CD4-positive, alpha-beta T cell (primary cell): ENCODE measurements around the gene ZNRF4. TPM values are rescaled to one million over a fixed set of nuclear protein-coding genes. Genes with fewer than 3 reads are reported as not detected.

Experiments
- ATAC-seq: fragments of 200-7000 bp; cut with Tn5 transposase; one replicate; pipeline ENCODE4 v1.10.0; 2022; ENCODE audit warnings: mild to moderate bottlenecking; ENCODE audit not compliant: poor library complexity
- CTCF ChIA-PET: fragments of 350-600 bp; sonication (Branson Sonifier 250); formaldehyde crosslinking; loops from one replicate; lab custom pipeline; 2021; ENCODE audit warnings: antibody characterized with exemption, inconsistent platforms; lab: Charles Lee
- POLR2A ChIA-PET: fragments of 350-600 bp; sonication (Branson Sonifier 250); formaldehyde crosslinking; loops from one replicate; lab custom pipeline; 2021; ENCODE audit warnings: antibody characterized with exemption, inconsistent platforms; lab: Charles Lee
- DNase-seq, 14 experiments: peaks; one replicate each; pipeline ENCODE4 v3.0.0-alpha.2; 2013 to 2020; ENCODE audit warnings: mixed read lengths in 2 of 14
- H3K27ac ChIP-seq, 2 donors: one replicate each; pipeline versions ENCODE4 v1.5.1 to v1.7.0; 2013; ENCODE audit warnings: low read length in 2 of 2, low read depth in 1 of 2, mild to moderate bottlenecking in 1 of 2
- H3K27me3 ChIP-seq, 2 experiments: 1 replicate in 1 of 2; 2 replicates in 1 of 2; pipeline versions ENCODE4 v1.6.1 to v1.7.0; 2013; ENCODE audit warnings: low read length in 2 of 2, control low read depth in 1 of 2, mild to moderate bottlenecking in 1 of 2, moderate library complexity in 1 of 2; ENCODE audit not compliant: insufficient read depth in 2 of 2, control insufficient read depth in 1 of 2
- H3K36me3 ChIP-seq: one replicate; pipeline ENCODE4 v1.6.1; 2013; ENCODE audit warnings: low read length, control low read depth; ENCODE audit not compliant: insufficient read depth
- H3K4me1 ChIP-seq: one replicate; pipeline ENCODE4 v1.6.1; 2013; ENCODE audit warnings: low read length, control low read depth; ENCODE audit not compliant: insufficient read depth
- H3K4me3 ChIP-seq: one replicate; pipeline ENCODE4 v1.5.1; 2013; ENCODE audit warnings: mild to moderate bottlenecking, low read length, moderate library complexity
- H3K9me3 ChIP-seq, 2 experiments: 1 replicate in 1 of 2; 2 replicates in 1 of 2; pipeline versions ENCODE4 v1.6.1 to v1.7.0; 2013; ENCODE audit warnings: low read length in 2 of 2, mild to moderate bottlenecking in 2 of 2, control low read depth in 1 of 2, moderate library complexity in 1 of 2; ENCODE audit not compliant: control insufficient read depth in 1 of 2, insufficient read depth in 1 of 2
- H3K27ac Mint-ChIP-seq: one replicate; pipeline ENCODE4 v1.8.0; 2020; ENCODE audit warnings: mixed read lengths
- H3K27me3 Mint-ChIP-seq: one replicate; pipeline ENCODE4 v1.8.0; 2021; ENCODE audit warnings: mixed read lengths
- H3K36me3 Mint-ChIP-seq: one replicate; pipeline ENCODE4 v1.8.0; 2021; ENCODE audit warnings: low read depth, mixed read lengths
- H3K4me1 Mint-ChIP-seq: one replicate; pipeline ENCODE4 v1.8.0; 2021; ENCODE audit warnings: low read depth, mixed read lengths
- H3K4me3 Mint-ChIP-seq: one replicate; pipeline ENCODE4 v1.8.0; 2020; ENCODE audit warnings: mild to moderate bottlenecking, mixed read lengths
- H3K9me3 Mint-ChIP-seq: one replicate; pipeline ENCODE4 v1.8.0; 2020; ENCODE audit warnings: mixed read lengths
- CTCF ChIP-seq: fragments of 200-600 bp; IDR thresholded peaks from one replicate; pipeline ENCODE4 v1.8.0; 2022; ENCODE audit warnings: antibody characterized with exemption, mild to moderate bottlenecking
- intact Hi-C, 2 experiments: fragments of 100-400 bp; cut with DNase I in 1 of 2; cut with micrococcal nuclease in 1 of 2; formaldehyde crosslinking; loops; one replicate each; pipeline versions ENCODE4 v1.15.1 to v1.9.0; 2023 to 2025; cut with DNase I, micrococcal nuclease
- total RNA-seq, 174 experiments: library from RNA in 2 of 174; stranded (reverse) in 2 of 174; gene quantifications; one replicate each; pipeline ENCODE4 v1.2.3 and lab custom pipeline; 2021 to 2026

ZNRF4 gene
- total RNA-seq, 2 experiments from 2014 or later: not detected

GRCh38 chr19:5477451-5478215 lies 22.4 kb downstream of the ZNRF4 start:
- H3K36me3 ChIP-seq: no peaks in the 10 kb centered on the region
- POLR2A ChIA-PET: no interaction called here
- CTCF ChIA-PET: no interaction called here

DNA sequence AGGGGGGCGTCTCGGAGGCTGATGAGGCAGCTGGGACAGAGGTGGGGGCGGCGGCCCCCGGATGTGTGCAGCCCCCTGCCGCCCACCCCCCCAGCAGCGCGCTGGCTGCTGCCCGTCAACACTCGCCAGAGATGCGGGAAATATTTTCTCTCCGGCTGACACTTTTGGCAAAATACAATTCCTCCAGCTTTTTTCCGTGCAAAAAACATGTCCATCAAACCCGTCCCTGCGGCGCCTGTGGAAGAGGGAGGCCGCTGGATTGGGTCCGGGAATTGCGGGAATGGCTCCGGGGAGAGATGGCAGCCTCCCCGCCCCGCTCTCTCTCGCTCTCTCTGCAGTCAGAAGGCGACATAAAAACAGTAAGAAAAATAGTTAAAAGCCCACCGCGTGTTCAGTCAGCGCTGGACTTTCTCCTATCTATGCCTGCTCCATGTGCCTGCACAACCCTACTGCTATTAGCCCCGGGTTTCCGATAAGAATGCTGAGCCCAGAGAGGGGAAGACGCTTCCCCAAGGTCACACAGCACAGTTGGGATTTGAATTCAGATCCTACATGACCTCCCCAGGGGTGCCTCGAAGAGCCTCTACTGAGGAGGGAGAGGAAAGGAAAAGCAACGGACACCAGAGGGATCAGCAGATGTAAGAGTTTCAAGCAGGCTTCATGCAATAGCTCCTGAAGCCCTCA lies 23.2 kb downstream of the ZNRF4 start:
- Mint-ChIP-seq H3K4me1 (no peaks in the 10 kb centered on the region), H3K36me3 (no peaks in the 10 kb centered on the region), H3K9me3 (no peaks in the 10 kb centered on the region), H3K4me3 (no peak overlapping the region), H3K27ac (no peak overlapping the region), H3K27me3 (peaks cover 66% of the 10 kb centered on the region)
- Histone ChIP-seq H3K4me1 (no peaks in the 10 kb centered on the region), H3K27me3 (peaks cover 7 to 17% of the 10 kb centered on the region in 2 experiments), H3K27ac (no peak overlapping the region), H3K4me3 (no peak overlapping the region), H3K36me3 (no peaks in the 10 kb centered on the region), H3K9me3 (peaks cover 10 to 31% of the 10 kb centered on the region in 2 experiments)
- no peak for DNase-seq
- ChIA-PET CTCF (no interaction called here), POLR2A (no interaction called here)
- intact Hi-C loops: no loop called here
- no peak for TF ChIP-seq CTCF
- ATAC-seq: no peak

More at GRCh38 chr19:5477451-5478215, 22.4 kb downstream of the ZNRF4 start:
- H3K27ac Mint-ChIP-seq: no peak overlapping the region
- Histone ChIP-seq H3K27me3 (peaks cover 7 to 17% of the 10 kb centered on the region in 2 experiments), H3K4me1 (no peaks in the 10 kb centered on the region), H3K9me3 (peaks cover 10 to 31% of the 10 kb centered on the region in 2 experiments), H3K4me3 (no peak overlapping the region), H3K27ac (no peak overlapping the region)
- H3K4me3 Mint-ChIP-seq: no peak overlapping the region
- no peak for ATAC-seq
- DNase-seq: no peak
- peaks cover 66% of the 10 kb centered on the region for H3K27me3 Mint-ChIP-seq
- H3K9me3 Mint-ChIP-seq: no peaks in the 10 kb centered on the region
- H3K36me3 Mint-ChIP-seq: no peaks in the 10 kb centered on the region
- intact Hi-C loops: no loop called here
- no peak for TF ChIP-seq CTCF
- H3K4me1 Mint-ChIP-seq: no peaks in the 10 kb centered on the region

DNA sequence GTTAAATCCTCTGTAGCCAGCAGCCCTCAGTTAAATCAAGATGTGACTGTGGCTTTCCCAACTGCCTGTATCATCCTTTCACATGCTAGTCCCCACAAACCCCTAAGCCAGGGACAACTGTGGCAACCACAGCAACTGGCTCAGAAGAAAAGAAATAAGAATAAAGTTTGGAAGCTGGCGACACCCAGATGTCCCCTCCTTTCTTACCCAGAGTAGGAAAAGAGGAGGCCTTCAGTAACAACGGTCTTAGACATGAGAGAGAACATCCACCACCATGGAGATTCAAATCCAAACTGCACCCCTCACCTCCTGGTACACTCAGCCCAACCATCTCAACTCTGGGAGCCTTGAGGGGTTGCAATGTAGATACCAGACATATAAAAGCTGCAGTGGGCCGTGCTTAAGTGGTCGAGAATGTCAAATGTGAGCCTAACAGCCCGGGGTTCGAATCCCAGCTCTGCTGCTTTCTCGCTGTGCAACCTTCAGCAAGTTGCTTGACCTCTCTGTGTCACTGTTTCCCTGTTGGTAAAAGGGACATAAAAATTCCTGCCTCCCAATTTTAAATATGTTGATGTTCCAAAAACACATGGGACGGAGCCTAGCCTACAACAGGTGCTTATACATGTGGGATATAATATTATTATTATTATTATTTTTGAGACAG lies 23.8 kb downstream of the ZNRF4 start:
- ATAC-seq: no peak
- Histone ChIP-seq H3K9me3 (peaks cover 10 to 27% of the 10 kb centered on the region in 2 experiments), H3K27ac (no peak overlapping the region), H3K4me1 (no peaks in the 10 kb centered on the region), H3K27me3 (peaks cover 7 to 17% of the 10 kb centered on the region in 2 experiments), H3K4me3 (no peak overlapping the region), H3K36me3 (no peaks in the 10 kb centered on the region)
- Mint-ChIP-seq H3K36me3 (no peaks in the 10 kb centered on the region), H3K27me3 (peaks cover 67% of the 10 kb centered on the region), H3K4me1 (no peaks in the 10 kb centered on the region), H3K9me3 (no peaks in the 10 kb centered on the region), H3K27ac (no peak overlapping the region), H3K4me3 (no peak overlapping the region)
- intact Hi-C loops: no loop called here
- TF ChIP-seq CTCF: no peak
- ChIA-PET POLR2A (no interaction called here), CTCF (no interaction called here)
- no peak for DNase-seq
